Dermis microvascular lymphatic vessel endothelial cell (primary cell): Measurements from ENCODE around the gene FXYD2. TPM values are rescaled to one million over a fixed set of nuclear protein-coding genes. Genes with fewer than 3 reads are reported as not detected.

ENCODE experiments used
- total RNA-seq: library from RNA; depleted of rRNA; stranded (reverse); fragments of >200 nt; gene quantifications from 2 replicates; pipeline ENCODE4 v1.2.1, GENCODE V29; 2014

Gene FXYD2
- total RNA-seq, 1 donor from 2014 or later = 0.64 TPM

Other genes with a start within 250 kb of the FXYD2 start
- gene DSCAML1, start 27.5 kb downstream of the FXYD2 start, total RNA-seq = not detected in 2 replicates
- 0.51 and 7.3 TPM in 2 replicates for gene FXYD6, start 51.9 kb upstream of the FXYD2 start, total RNA-seq
- not detected in 2 replicates for gene TMPRSS13, start 104.7 kb upstream of the FXYD2 start, total RNA-seq
- gene IL10RA, start 161.7 kb upstream of the FXYD2 start, total RNA-seq = 0.25 TPM in 1 of 2 replicates, not detected in the other